Activated naive CD4-positive, alpha-beta T cell treated with anti-CD3 and anti-CD28 coated beads for 36 hours (primary cell): ENCODE measurements around the gene UBL3. TPM values are rescaled to one million over a fixed set of nuclear protein-coding genes. Genes with fewer than 3 reads are reported as not detected.
A peak's percentile ranks its signal among the peaks of the same experiment; 100 is the strongest.

Source experiments
- CTCF ChIA-PET: fragments of 350-600 bp; sonication (Branson Sonifier 250); formaldehyde crosslinking; loops from one replicate; lab custom pipeline; 2021; ENCODE audit warnings: antibody characterized with exemption; lab: Charles Lee
- DNase-seq: peaks from one replicate; pipeline ENCODE4 v3.0.0-alpha.2; 2020
- H3K27ac Mint-ChIP-seq: one replicate; pipeline ENCODE4 v1.8.0; 2021; ENCODE audit warnings: mild to moderate bottlenecking, mixed read lengths
- H3K27me3 Mint-ChIP-seq: one replicate; pipeline ENCODE4 v1.8.0; 2021; ENCODE audit warnings: low read depth, mixed read lengths
- H3K36me3 Mint-ChIP-seq: one replicate; pipeline ENCODE4 v1.8.0; 2021; ENCODE audit warnings: low read depth, mixed read lengths
- H3K4me1 Mint-ChIP-seq: one replicate; pipeline ENCODE4 v1.8.0; 2021; ENCODE audit warnings: low read depth, mixed read lengths
- H3K4me3 Mint-ChIP-seq: one replicate; pipeline ENCODE4 v1.8.0; 2021; ENCODE audit warnings: mild to moderate bottlenecking, moderate library complexity, mixed read lengths
- H3K9me3 Mint-ChIP-seq: one replicate; pipeline ENCODE4 v1.8.0; 2021; ENCODE audit warnings: mixed read lengths
- intact Hi-C: fragments of 100-400 bp; cut with micrococcal nuclease; formaldehyde crosslinking; loops from one replicate; pipeline ENCODE4 v1.15.1; 2023
- total RNA-seq, 2 experiments: library from RNA; stranded (reverse); gene quantifications; one replicate each; pipeline ENCODE4 v1.2.3, GENCODE V29; 2021

The UBL3 gene, protein sequence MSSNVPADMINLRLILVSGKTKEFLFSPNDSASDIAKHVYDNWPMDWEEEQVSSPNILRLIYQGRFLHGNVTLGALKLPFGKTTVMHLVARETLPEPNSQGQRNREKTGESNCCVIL
- 1 to 10 TPM; 8.3 to 8.5 TPM for total RNA-seq

DNA sequence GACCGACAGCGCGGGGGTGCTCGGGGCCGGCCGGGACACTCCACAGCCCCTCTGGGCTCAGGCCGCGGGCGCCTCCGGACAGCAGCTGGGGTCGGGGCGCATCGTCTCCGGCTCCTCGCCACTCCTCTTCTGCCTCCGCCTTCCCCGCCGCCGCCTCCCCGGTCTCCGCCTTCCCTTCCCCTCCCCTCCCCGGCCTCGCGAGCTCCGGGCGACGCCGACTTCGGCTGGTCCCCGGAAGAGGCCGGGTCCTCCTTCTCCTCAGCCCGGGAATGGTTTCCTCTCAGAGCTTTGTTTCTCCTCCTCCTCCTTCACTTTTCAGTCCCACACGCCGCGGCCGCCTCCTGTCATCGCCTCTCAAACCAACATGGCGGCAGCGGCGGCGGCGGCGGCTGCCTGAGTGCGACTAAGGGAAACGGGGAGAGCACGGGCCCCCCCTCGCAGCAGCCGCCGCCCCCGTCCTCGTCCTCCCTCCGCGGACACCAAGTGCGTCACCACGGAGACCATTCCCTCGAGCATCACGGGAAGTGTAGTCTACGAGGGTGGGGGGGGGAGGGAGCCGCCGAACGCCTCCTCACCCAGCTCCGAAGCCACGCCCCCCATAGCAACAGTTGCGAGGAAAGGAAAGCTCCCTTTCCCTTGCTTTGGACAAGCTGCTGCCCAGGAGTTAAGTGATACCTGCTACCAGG lies at the start of gene UBL3:
Gene UBL3 (minus strand): TSS at position 405 of the 686 bp plus-strand sequence. CDS start 1,079 bp downstream, outside the sequence.
- Mint-ChIP-seq H3K27ac (peak within 1 kb of the TSS; percentile 97), H3K27me3 (no peaks in the 10 kb centered on the region), H3K9me3 (no peaks in the 10 kb centered on the region), H3K4me1 (peaks cover 28% of the 10 kb centered on the region), H3K36me3 (peaks cover 1% of the 10 kb centered on the region), H3K4me3 (peak within 1 kb of the TSS; percentile 83)
- intact Hi-C loops: loop anchor here (1.0 to 10.0 kb wide), 10 partner anchors 19 to 1312 kb away; partner anchors contain the start of genes KATNAL1, SLC7A1 and USPL1
- DNase-seq: peak; percentile 96
- CTCF ChIA-PET: interaction anchor here (0.6 to 4.5 kb wide), 5 partner anchors 73 to 263 kb away, joined by 4 to 34 read pairs (median 5); no protein-coding TSS in a partner anchor

DNA sequence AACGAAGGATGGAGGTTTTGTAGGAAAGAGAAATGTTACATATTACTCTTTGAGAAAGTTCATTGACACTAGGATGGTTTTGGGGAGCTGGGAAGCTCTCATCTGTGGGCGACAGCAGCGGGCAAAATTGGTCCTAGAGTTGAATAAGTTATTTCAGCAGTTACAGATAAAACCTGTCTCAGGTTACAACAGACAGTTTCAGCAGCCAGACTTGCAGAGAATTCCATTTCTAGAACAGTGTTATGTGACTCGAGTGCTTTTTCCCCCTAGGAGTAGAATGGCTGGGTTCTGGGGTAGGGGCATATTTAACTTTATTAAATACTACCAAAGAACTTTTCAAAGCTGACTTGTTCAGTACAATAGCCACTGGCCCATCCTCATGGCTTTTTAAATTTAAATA lies 46.7 kb upstream of the UBL3 start:
- peaks cover 1% of the 10 kb centered on the region for H3K36me3 Mint-ChIP-seq
- H3K27me3 Mint-ChIP-seq: no peaks in the 10 kb centered on the region
- no peaks in the 10 kb centered on the region for H3K9me3 Mint-ChIP-seq
- CTCF ChIA-PET: no interaction called here
- H3K27ac Mint-ChIP-seq: no peak overlapping the region
- intact Hi-C loops: no loop called here
- DNase-seq: no peak
- H3K4me1 Mint-ChIP-seq: peaks cover 4% of the 10 kb centered on the region
- H3K4me3 Mint-ChIP-seq: no peak overlapping the region

DNA sequence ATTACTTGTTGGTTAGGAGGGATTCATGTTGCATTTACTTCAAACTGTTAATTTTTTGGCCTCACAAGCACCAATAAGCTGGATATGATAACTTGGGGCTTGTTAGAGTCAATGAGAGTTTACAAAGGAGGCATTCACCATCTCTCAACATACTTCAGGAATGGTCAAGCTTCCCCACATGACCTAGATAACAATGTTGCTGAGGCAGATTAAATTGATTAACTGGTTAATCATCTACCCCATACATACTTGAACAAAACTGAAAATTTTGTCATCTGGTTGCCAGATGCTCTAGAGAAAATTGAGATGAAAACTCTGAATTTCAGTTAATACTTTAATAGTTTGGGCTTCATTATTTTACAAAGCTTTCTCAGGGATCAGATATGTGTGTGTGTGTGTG lies 43.0 kb upstream of the UBL3 start:
- Mint-ChIP-seq H3K36me3 (no peaks in the 10 kb centered on the region), H3K9me3 (no peaks in the 10 kb centered on the region), H3K4me1 (no peaks in the 10 kb centered on the region), H3K27ac (no peak overlapping the region), H3K4me3 (no peak overlapping the region), H3K27me3 (no peaks in the 10 kb centered on the region)
- no peak for DNase-seq
- intact Hi-C loops: no loop called here
- CTCF ChIA-PET: interaction anchor here (0.6 kb wide), 1 partner anchor 597 kb away, joined by 3 read pairs; no protein-coding TSS in a partner anchor

DNA sequence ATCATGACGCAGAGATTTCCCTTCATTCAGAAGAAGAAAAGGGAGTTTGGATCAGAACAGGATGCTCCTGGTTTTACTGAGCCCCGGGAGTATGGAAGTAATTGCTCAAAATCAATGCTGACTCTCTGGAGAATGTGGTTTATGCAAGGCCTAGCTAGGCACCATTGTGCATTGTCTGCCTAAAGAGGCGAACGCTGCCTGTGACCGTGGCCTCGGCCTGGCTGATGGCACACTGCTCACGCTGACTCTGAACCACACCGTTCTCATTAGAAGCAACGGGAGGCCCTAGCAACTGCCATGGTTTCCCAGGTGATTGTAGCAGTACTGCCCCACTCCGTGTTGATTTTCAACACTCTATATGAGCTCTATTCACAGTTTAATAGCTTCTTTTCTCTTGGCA lies 41.7 kb upstream of the UBL3 start:
- no peaks in the 10 kb centered on the region for H3K27me3 Mint-ChIP-seq
- H3K4me3 Mint-ChIP-seq: no peak overlapping the region
- H3K36me3 Mint-ChIP-seq: no peaks in the 10 kb centered on the region
- CTCF ChIA-PET: interaction anchor here (0.6 kb wide), 1 partner anchor 135 kb away, joined by 3 read pairs; no protein-coding TSS in a partner anchor
- H3K27ac Mint-ChIP-seq: no peak overlapping the region
- no peaks in the 10 kb centered on the region for H3K4me1 Mint-ChIP-seq
- no peak for DNase-seq
- intact Hi-C loops: no loop called here
- no peaks in the 10 kb centered on the region for H3K9me3 Mint-ChIP-seq

DNA sequence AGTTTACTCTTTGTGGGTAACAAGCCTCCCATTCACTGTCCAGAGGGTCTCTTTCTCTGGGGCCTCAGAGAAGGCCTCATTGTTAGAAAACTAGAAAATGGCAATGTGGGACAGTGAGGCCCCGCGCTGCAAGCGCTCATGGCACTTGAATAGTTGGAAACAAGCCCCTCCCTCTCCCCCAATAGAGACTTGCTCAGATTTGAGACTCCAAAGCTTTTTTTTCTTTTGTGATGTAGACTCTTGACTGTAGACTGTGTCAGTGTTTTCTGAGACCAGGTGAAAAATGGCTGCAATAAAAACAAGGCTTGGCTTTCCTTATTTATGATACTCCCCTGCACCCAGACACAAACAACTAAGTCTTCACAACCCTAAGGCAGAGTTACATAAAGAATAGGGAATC lies 38.7 kb upstream of the UBL3 start:
- Mint-ChIP-seq H3K4me1 (peaks cover 2% of the 10 kb centered on the region), H3K9me3 (no peaks in the 10 kb centered on the region), H3K4me3 (no peak overlapping the region), H3K27ac (no peak overlapping the region), H3K36me3 (no peaks in the 10 kb centered on the region), H3K27me3 (no peaks in the 10 kb centered on the region)
- no peak for DNase-seq
- CTCF ChIA-PET: interaction anchor here (0.6 kb wide), 1 partner anchor 984 kb away, joined by 3 read pairs; no protein-coding TSS in a partner anchor
- intact Hi-C loops: no loop called here

DNA sequence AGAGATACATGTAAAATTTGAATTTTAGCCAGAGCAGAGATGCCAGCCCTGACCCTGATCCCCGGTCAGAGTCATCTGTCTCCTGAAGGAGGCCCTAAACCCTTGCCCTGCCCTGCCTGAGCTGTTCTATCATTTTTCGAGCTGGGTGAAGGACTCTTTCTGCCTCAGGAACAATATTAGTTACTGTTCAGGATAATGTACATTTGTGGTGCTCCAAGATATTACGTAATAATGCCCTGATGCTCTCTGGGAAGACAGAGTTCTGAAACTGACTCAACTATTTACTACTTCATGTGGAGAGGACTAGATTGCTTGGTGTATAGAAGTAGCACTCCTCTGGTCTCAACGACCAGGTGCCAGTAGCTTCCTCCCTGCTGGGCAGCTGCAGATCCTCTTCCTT lies 37.9 kb upstream of the UBL3 start:
- H3K4me1 Mint-ChIP-seq: peaks cover 2% of the 10 kb centered on the region
- no peaks in the 10 kb centered on the region for H3K36me3 Mint-ChIP-seq
- no peaks in the 10 kb centered on the region for H3K9me3 Mint-ChIP-seq
- no peak overlapping the region for H3K4me3 Mint-ChIP-seq
- CTCF ChIA-PET: interaction anchor here (0.7 kb wide), 1 partner anchor 18 kb away, joined by 3 read pairs; no protein-coding TSS in a partner anchor
- H3K27ac Mint-ChIP-seq: no peak overlapping the region
- no peaks in the 10 kb centered on the region for H3K27me3 Mint-ChIP-seq
- DNase-seq: no peak
- intact Hi-C loops: no loop called here

DNA sequence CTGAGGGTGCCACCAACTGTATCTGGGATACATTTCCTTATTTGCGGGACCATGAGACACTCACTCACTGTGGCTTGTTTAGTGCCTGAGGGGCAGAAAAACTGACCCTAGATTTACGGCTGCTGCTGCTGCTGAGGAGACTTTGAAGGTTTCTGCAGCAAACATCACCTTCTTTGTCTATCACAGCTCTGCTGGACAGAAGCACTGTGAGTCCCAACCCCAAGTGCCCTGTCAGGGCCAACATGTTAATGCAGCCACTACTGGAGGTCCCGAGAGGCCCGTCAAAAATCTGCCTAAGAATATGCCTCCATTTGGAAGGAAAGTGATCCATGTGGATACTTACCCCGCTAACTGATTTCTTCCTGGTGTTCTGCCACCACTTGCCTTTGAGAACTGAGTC lies 37.3 kb upstream of the UBL3 start:
- Mint-ChIP-seq H3K9me3 (no peaks in the 10 kb centered on the region), H3K27me3 (no peaks in the 10 kb centered on the region), H3K27ac (no peak overlapping the region), H3K4me1 (peaks cover 2% of the 10 kb centered on the region), H3K36me3 (no peaks in the 10 kb centered on the region), H3K4me3 (no peak overlapping the region)
- DNase-seq: no peak
- CTCF ChIA-PET: no interaction called here
- intact Hi-C loops: no loop called here

DNA sequence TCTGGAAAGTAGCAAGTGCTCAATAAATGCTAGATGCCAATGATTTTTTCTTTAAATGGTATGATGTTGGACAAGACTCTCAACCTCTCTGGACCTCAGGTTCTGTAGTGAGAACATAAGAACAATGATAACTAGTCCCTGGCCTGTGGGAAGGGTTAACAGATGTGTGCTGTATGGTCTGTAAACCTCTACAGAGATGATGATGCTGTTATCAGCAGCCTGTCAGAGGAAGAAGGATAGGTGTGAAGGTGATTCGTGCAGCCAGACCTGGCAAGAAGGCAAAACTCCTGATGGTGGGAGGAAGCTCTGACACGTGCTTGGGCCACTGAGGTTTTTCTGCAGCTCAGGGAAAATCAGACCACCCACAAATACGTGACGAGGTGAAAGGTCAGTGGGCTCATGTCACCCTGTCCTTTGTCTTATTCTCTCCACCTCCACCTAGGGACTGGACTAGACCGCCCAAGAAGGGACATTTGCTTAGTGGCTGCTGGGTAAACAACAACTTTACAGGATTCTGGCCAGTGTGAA lies 36.7 kb upstream of the UBL3 start:
- intact Hi-C loops: no loop called here
- no peaks in the 10 kb centered on the region for H3K36me3 Mint-ChIP-seq
- H3K27me3 Mint-ChIP-seq: no peaks in the 10 kb centered on the region
- CTCF ChIA-PET: no interaction called here
- H3K4me3 Mint-ChIP-seq: no peak overlapping the region
- H3K9me3 Mint-ChIP-seq: no peaks in the 10 kb centered on the region
- no peak overlapping the region for H3K27ac Mint-ChIP-seq
- DNase-seq: no peak
- H3K4me1 Mint-ChIP-seq: peaks cover 2% of the 10 kb centered on the region

DNA sequence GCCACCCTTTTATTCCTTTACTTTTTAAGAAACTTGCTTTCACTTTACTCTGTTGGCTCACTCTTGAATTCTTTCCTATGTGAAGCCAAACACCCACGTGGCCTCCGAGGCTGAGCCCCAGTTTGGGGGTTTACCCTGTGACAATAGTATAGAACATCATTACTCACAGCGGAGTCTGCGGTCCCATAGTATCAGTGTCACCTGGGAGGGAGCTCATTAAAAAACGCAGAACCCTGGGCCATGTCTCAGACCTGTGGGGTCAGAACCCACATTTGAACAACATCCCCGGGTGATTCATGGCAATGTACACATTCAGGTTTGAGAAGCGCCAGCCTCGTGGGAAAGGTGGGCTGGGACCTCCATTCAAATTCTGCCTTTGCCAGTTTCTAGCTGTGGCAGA lies 36.0 kb upstream of the UBL3 start:
- CTCF ChIA-PET: interaction anchor here (0.6 kb wide), 1 partner anchor 912 kb away, joined by 3 read pairs; no protein-coding TSS in a partner anchor
- Mint-ChIP-seq H3K27me3 (no peaks in the 10 kb centered on the region), H3K4me1 (peaks cover 2% of the 10 kb centered on the region), H3K27ac (no peak overlapping the region), H3K9me3 (no peaks in the 10 kb centered on the region), H3K4me3 (no peak overlapping the region), H3K36me3 (no peaks in the 10 kb centered on the region)
- DNase-seq: peak; percentile 43
- intact Hi-C loops: no loop called here

DNA sequence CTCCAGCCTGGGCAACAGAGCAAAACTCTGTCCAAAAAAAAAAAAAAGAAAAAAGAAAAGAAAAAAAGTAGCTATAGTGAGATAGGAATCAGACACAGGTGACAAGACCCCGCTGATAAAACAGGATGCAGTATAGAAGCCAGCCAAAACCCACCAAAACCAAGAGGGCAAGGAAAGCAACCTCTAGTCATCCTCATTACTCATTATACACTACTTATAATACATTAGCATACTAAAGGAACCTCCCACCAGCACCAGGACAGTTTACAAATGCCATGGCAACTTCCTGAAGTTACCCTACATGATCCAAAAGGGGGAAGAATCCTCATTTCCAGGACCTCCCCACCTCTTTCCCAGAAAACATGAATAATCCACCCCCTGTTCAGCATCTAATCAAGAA lies 35.6 kb upstream of the UBL3 start:
- Mint-ChIP-seq H3K9me3 (no peaks in the 10 kb centered on the region), H3K36me3 (no peaks in the 10 kb centered on the region), H3K27ac (no peak overlapping the region), H3K27me3 (no peaks in the 10 kb centered on the region), H3K4me3 (no peak overlapping the region), H3K4me1 (peaks cover 2% of the 10 kb centered on the region)
- no peak for DNase-seq
- intact Hi-C loops: no loop called here
- CTCF ChIA-PET: interaction anchor here (0.6 kb wide), 1 partner anchor 911 kb away, joined by 3 read pairs; no protein-coding TSS in a partner anchor

DNA sequence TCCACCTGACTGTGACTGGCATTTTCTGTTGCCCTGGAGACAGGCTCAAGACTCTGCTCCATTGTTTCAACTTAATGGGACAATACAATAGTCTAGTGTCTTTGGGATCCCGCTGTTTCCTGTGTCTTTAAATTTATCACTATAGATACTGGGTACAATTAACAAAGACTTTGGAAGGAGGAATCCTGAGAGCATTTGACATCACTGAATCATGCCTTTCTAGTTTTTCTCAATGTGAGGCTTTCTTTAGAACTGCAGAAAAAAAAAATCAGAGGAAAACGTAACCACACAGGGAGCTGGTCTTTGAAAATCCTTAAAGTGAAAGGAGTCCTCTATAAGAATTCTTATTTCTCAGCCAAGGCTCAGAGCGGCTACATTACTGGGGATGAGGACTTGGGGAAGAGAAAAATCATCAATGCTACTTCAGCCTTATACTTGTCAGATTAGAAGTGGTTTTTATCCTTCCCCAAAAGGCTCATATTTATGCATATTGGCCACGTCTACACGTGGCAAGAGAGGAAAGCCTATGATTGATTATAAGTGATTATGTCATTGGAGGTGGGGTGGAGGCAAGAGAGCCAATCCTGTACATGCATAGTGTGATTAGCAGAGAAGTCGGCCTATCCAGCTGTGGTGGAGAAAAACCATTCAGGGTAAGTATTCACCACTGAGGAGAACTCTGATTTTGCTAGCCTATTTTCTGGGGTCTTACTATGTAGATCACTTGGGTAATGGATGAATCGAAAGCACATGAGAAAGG lies 34.4 kb upstream of the UBL3 start:
- CTCF ChIA-PET: interaction anchor here (0.7 kb wide), 1 partner anchor 899 kb away, joined by 3 read pairs; no protein-coding TSS in a partner anchor
- H3K9me3 Mint-ChIP-seq: no peaks in the 10 kb centered on the region
- peaks cover 2% of the 10 kb centered on the region for H3K4me1 Mint-ChIP-seq
- no peak for DNase-seq
- H3K27ac Mint-ChIP-seq: no peak overlapping the region
- no peaks in the 10 kb centered on the region for H3K27me3 Mint-ChIP-seq
- intact Hi-C loops: no loop called here
- no peaks in the 10 kb centered on the region for H3K36me3 Mint-ChIP-seq
- H3K4me3 Mint-ChIP-seq: no peak overlapping the region

DNA sequence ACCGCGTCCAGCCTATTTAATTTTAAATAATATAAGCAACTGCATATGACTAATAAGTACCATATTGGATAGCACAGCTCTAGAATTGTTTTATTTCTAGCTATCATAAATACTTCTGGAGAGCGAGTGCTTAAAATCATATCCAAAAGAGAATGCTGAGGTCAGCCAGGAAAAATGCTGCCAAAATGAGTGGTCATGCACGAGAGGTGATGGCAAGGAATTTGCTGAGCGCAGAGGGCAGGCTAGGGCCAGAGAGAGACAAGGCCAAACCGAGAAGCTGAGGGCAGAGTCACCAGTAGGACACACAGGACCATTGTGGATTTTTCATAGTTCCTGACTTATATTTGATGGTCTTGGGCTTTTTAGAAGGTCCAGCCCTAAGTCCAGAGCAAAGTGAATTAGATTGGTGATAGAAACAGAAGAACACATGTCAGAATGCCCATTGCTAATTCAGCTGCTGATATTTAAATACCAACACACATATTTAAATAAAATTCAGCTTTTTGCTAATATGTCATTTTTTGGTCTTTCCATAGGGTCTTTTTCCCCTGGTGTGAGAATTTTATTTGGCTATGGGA lies 33.6 kb upstream of the UBL3 start:
- CTCF ChIA-PET: interaction anchor here (0.7 kb wide), 1 partner anchor 900 kb away, joined by 3 read pairs; no protein-coding TSS in a partner anchor
- no peaks in the 10 kb centered on the region for H3K36me3 Mint-ChIP-seq

More for the DNA sequence above, 33.6 kb upstream of the UBL3 start:
- Mint-ChIP-seq H3K27ac (no peak overlapping the region), H3K4me3 (no peak overlapping the region), H3K9me3 (no peaks in the 10 kb centered on the region), H3K4me1 (peaks cover 2% of the 10 kb centered on the region), H3K27me3 (no peaks in the 10 kb centered on the region)
- no peak for DNase-seq
- intact Hi-C loops: no loop called here
